ENCODE results near the gene ACOX3. TPM values are rescaled to one million over a fixed set of nuclear protein-coding genes. Genes with fewer than 3 reads are reported as not detected.

ACOX3 gene
- total RNA-seq, 6 experiments from 2014 or later: 18.6 to 23.2 (median 19.9) TPM

DNA sequence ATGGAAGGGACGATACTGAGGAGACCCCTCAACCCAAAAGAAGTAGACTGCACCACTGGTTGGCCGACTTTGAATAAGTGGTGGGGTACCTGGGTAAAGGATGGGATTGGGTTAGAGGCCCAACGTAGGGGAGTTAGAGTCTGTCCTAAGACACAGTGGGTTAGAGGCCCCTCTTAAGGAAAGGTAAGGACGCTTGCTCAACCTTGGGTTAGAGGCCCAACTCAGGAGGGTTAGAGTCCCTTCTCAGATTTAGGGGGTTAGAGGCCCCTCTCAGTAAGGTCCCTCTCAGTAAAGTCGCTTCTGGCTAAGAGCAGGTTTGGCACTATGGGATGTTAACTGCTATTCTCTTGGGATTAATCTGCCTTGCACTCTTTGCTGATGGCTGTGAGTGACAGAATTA, 81.3 kb downstream of the ACOX3 start:
- H3K4me3 Mint-ChIP-seq: no peak overlapping the region
- H3K36me3 Mint-ChIP-seq (ENCODE audit: low read depth): no peaks in the 10 kb centered on the region; the same call in 1 of the 2 replicates
- no peaks in the 10 kb centered on the region for H3K9me3 Mint-ChIP-seq
- H3K27me3 Mint-ChIP-seq (ENCODE audit: insufficient read depth): peaks cover 23% of the 10 kb centered on the region
- no peak overlapping the region for H3K27ac Mint-ChIP-seq
- DNase-seq: no peak
- TF ChIP-seq, protein P1, sequence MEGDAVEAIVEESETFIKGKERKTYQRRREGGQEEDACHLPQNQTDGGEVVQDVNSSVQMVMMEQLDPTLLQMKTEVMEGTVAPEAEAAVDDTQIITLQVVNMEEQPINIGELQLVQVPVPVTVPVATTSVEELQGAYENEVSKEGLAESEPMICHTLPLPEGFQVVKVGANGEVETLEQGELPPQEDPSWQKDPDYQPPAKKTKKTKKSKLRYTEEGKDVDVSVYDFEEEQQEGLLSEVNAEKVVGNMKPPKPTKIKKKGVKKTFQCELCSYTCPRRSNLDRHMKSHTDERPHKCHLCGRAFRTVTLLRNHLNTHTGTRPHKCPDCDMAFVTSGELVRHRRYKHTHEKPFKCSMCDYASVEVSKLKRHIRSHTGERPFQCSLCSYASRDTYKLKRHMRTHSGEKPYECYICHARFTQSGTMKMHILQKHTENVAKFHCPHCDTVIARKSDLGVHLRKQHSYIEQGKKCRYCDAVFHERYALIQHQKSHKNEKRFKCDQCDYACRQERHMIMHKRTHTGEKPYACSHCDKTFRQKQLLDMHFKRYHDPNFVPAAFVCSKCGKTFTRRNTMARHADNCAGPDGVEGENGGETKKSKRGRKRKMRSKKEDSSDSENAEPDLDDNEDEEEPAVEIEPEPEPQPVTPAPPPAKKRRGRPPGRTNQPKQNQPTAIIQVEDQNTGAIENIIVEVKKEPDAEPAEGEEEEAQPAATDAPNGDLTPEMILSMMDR (IDR thresholded peaks at IDR 0.05): no peak
- peaks cover 34% of the 10 kb centered on the region for H3K4me1 Mint-ChIP-seq (ENCODE audit: low read depth)

DNA sequence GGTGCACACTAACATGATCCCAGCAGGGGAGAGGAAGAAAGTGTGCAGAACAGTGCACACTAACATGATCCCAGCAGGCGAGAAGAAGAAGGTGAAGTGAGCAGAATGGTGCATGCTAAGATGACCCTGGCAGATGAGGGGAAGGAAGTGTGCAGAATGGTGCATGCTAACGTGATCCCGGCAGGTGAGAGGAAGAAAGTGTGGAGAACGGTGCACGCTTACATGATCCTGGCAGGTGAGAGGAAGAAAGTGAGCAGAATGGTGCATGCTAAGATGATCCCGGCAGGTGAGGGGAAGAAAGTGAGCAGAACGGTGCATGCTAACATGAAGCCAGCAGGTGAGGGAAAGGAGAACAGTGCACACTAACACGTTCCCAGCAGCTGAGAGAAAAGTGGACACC, 83.7 kb downstream of the ACOX3 start:
- no peaks in the 10 kb centered on the region for H3K36me3 Mint-ChIP-seq (ENCODE audit: low read depth)
- H3K27me3 Mint-ChIP-seq (ENCODE audit: insufficient read depth): peaks cover 28% of the 10 kb centered on the region
- DNase-seq: no peak
- H3K4me1 Mint-ChIP-seq (ENCODE audit: low read depth): peaks cover 24% of the 10 kb centered on the region
- TF ChIP-seq, protein P1 (IDR thresholded peaks at IDR 0.05): no peak
- no peak overlapping the region for H3K4me3 Mint-ChIP-seq
- no peak overlapping the region for H3K27ac Mint-ChIP-seq
- H3K9me3 Mint-ChIP-seq: no peaks in the 10 kb centered on the region

DNA sequence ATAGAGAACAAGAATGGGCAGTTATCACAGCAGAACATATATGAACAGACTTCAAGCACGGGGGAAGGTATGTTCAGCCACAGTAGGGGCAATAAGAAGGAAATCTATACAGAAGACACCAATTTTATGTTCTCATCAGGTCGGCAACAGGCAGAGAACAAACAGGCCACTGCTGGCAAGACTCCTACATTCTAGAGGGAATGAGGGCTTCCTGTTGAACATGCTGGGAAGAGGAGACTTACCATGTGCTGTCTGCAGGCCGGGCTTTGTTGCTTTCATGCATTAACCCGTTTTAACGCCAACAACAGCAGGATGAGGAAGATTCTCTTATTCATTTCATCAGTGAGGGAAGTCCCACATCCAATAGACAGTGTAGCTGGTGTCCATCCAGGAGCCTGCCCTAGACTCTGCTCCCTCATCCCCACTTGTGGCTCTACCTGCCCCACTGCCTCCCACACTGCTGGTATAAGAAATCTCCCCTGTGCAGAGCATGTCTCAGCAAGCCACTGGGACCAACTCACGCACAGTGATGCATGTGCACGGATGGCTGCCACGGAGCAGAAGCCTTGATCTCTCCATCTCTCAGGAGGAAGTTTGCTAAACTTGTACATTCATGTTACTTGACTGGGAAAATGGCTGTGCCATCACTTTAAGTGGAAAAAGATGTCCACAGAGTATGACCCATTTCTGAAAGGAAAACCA, 84.5 kb downstream of the ACOX3 start:
- DNase-seq: no peak
- no peaks in the 10 kb centered on the region for H3K9me3 Mint-ChIP-seq
- no peak overlapping the region for H3K27ac Mint-ChIP-seq
- no peak overlapping the region for H3K4me3 Mint-ChIP-seq
- H3K27me3 Mint-ChIP-seq (ENCODE audit: insufficient read depth): peaks cover 28% of the 10 kb centered on the region
- TF ChIP-seq, protein P1 (IDR thresholded peaks at IDR 0.05): no peak
- peaks cover 24% of the 10 kb centered on the region for H3K4me1 Mint-ChIP-seq (ENCODE audit: low read depth)
- no peaks in the 10 kb centered on the region for H3K36me3 Mint-ChIP-seq (ENCODE audit: low read depth)

DNA sequence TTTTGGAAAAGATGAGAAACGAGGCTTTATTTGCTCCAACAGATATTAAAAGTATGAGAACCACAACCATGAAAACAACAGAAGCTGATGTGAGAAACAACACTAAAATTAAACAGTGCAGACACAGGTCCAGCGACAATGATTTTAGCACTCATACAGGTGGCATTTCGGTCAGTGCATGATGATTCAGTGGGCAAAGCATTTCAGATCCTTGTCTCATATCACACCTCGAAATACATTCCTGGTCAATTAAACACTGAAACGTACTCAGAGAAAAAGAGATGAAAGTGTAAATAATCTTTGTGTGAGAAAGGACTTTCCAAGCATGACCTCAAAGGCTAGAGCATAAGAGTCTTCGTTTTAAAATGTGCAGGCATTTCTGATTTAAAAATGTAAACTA, 85.2 kb downstream of the ACOX3 start:
- TF ChIP-seq, protein P1 (IDR thresholded peaks at IDR 0.05): no peak
- peaks cover 24% of the 10 kb centered on the region for H3K4me1 Mint-ChIP-seq (ENCODE audit: low read depth)
- H3K9me3 Mint-ChIP-seq: no peaks in the 10 kb centered on the region
- H3K27ac Mint-ChIP-seq: no peak overlapping the region
- DNase-seq: no peak
- H3K4me3 Mint-ChIP-seq: no peak overlapping the region
- H3K27me3 Mint-ChIP-seq (ENCODE audit: insufficient read depth): peaks cover 28% of the 10 kb centered on the region
- no peaks in the 10 kb centered on the region for H3K36me3 Mint-ChIP-seq (ENCODE audit: low read depth)

DNA sequence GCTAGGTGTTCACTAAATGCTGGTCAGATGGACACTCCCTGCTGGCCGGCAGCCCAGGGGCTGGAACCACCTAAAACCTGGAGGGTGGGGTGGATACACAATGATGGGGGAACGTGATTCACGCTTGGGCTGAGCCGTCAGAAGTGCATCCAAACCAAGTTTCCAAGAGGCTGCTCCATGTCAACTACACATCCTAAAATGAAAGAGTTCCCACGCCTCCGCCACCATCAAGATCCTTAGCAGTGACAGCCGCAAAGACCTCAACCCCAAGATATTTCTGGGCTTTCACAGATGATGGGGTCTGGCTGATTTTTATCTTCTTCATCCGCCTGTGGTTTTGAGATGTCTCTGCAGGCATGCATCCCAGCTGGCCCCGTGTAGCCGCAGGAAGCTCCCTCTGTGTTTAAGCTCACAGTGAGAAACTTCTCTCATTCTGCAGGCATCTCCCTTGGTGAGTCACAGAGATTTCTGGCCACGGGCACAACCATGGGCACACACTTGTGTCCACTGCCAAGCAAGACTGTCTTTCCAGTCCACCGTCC, 86.5 kb downstream of the ACOX3 start:
- Mint-ChIP-seq H3K4me1 (ENCODE audit: low read depth) (peaks cover 24% of the 10 kb centered on the region), H3K4me3 (no peak overlapping the region), H3K36me3 (ENCODE audit: low read depth) (no peaks in the 10 kb centered on the region), H3K27ac (no peak overlapping the region), H3K9me3 (no peaks in the 10 kb centered on the region), H3K27me3 (ENCODE audit: insufficient read depth) (peaks cover 30% of the 10 kb centered on the region)
- TF ChIP-seq, protein P1 (IDR thresholded peaks at IDR 0.05): no peak
- no peak for DNase-seq

Data from HFFc6 (cell line).